ENCODE results near the gene DPCD.

DNA sequence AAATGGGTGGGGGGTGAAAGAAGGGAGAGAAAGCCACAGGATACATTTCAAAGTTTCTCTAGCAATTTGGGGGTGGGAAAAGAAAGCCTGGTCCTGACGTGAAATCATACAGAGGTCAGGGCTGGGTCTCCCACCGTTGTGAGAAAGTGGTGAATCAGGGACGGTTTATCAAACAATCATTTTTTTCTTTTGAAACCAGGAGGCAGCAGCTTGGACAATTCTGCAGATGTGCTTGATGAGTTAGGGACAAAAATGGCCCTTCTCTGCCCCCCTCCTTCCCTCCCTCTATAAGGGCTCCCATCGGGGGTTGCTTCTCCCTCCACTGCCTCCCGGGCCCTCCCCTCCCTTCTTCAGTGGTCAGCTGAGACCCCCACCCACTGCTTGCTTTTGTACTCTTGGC lies 63.2 kb downstream of the DPCD start:
- no peak for TF ChIP-seq POLR2A (IDR thresholded peaks at IDR 0.05; ENCODE audit: low read length)
- no peak for TF ChIP-seq GATA1 (IDR thresholded peaks at IDR 0.05; ENCODE audit: low read depth, low read length)
